Neuronal stem cell (in vitro differentiated cells): ENCODE data around the gene PIEZO2.
A peak's percentile ranks its signal among the peaks of the same experiment; 100 is the strongest.

Experiments
- DNase-seq: peaks from one replicate; pipeline ENCODE4 v3.0.0-alpha.2; 2013; ENCODE audit warnings: low spot score
- H2AFZ ChIP-seq: one replicate; pipeline ENCODE4 v1.6.1; 2013; ENCODE audit warnings: mild to moderate bottlenecking, low read length, inconsistent platforms
- H2AK5ac ChIP-seq: 2 replicates; pipeline ENCODE4 v1.6.1; 2013; ENCODE audit warnings: low read depth, mild to moderate bottlenecking, inconsistent platforms, low read length, moderate library complexity, mixed read lengths
- H2BK120ac ChIP-seq: 2 replicates; pipeline ENCODE4 v1.6.1; 2013; ENCODE audit warnings: low read depth, mild to moderate bottlenecking, inconsistent platforms, low read length, moderate library complexity, mixed read lengths
- H2BK12ac ChIP-seq: one replicate; pipeline ENCODE4 v1.6.1; 2013; ENCODE audit warnings: low read length, inconsistent platforms
- H2BK15ac ChIP-seq: 2 replicates; pipeline ENCODE4 v1.6.1; 2013; ENCODE audit warnings: mild to moderate bottlenecking, low read length, inconsistent platforms, mixed read lengths
- H2BK5ac ChIP-seq: one replicate; pipeline ENCODE4 v1.6.1; 2013; ENCODE audit warnings: inconsistent platforms, mild to moderate bottlenecking, low read length, moderate library complexity
- H3K14ac ChIP-seq: one replicate; pipeline ENCODE4 v1.6.1; 2013; ENCODE audit warnings: low read length, inconsistent platforms
- H3K18ac ChIP-seq: 2 replicates; pipeline ENCODE4 v1.6.1; 2013; ENCODE audit warnings: low read length, inconsistent platforms
- H3K23ac ChIP-seq: 2 replicates; pipeline ENCODE4 v1.6.1; 2013; ENCODE audit warnings: low read depth, mild to moderate bottlenecking, mixed read lengths, low read length, inconsistent platforms; ENCODE audit not compliant: poor library complexity
- H3K27ac ChIP-seq: replicated peaks from 3 replicates; pipeline ENCODE4 v1.5.1; 2013; ENCODE audit warnings: low read length, inconsistent platforms
- H3K27me3 ChIP-seq, 3 experiments: 2 replicates each; pipeline ENCODE4 v1.6.1; 2013; ENCODE audit warnings: low read length in 3 of 3, mild to moderate bottlenecking in 2 of 3, inconsistent platforms in 1 of 3, low read depth in 1 of 3, mixed read lengths in 1 of 3, moderate library complexity in 1 of 3; ENCODE audit not compliant: control insufficient read depth in 3 of 3, insufficient read depth in 3 of 3
- H3K36me3 ChIP-seq, 2 donors: replicated peaks in 1 of 2; 2 replicates each; pipeline ENCODE4 v1.6.1; 2013; ENCODE audit warnings: low read length in 2 of 2; ENCODE audit not compliant: control insufficient read depth in 2 of 2, insufficient read depth in 2 of 2
- H3K4ac ChIP-seq: 2 replicates; pipeline ENCODE4 v1.6.1; 2013; ENCODE audit warnings: inconsistent platforms, mild to moderate bottlenecking, low read length, moderate library complexity
- H3K4me1 ChIP-seq, 2 donors: 1 replicate in 1 of 2; 2 replicates in 1 of 2; pipeline ENCODE4 v1.6.1; 2013; ENCODE audit warnings: low read length in 2 of 2, low read depth in 1 of 2; ENCODE audit not compliant: control insufficient read depth in 2 of 2, insufficient read depth in 1 of 2
- H3K4me2 ChIP-seq: one replicate; pipeline ENCODE4 v1.6.1; 2013; ENCODE audit warnings: mild to moderate bottlenecking, low read length, inconsistent platforms; ENCODE audit not compliant: insufficient read depth, poor library complexity, severe bottlenecking
- H3K4me3 ChIP-seq, 2 donors: 2 replicates each; pipeline ENCODE4 v1.5.1; 2013; ENCODE audit warnings: low read length in 2 of 2, mild to moderate bottlenecking in 2 of 2, inconsistent platforms in 1 of 2, moderate library complexity in 1 of 2
- H3K79me1 ChIP-seq: one replicate; pipeline ENCODE4 v1.6.1; 2013; ENCODE audit warnings: low read depth, mild to moderate bottlenecking, inconsistent platforms, low read length, moderate library complexity
- H3K9ac ChIP-seq: one replicate; pipeline ENCODE4 v1.6.1; 2013; ENCODE audit warnings: mild to moderate bottlenecking, low read depth, low read length, inconsistent platforms; ENCODE audit not compliant: poor library complexity
- H3K9me3 ChIP-seq, 2 donors: replicated peaks in 1 of 2; 2 replicates each; pipeline versions ENCODE3 to v1.6.1; 2013; ENCODE audit warnings: low read length in 2 of 2, mild to moderate bottlenecking in 2 of 2, inconsistent platforms in 1 of 2, low read depth in 1 of 2, mixed read lengths in 1 of 2, moderate library complexity in 1 of 2; ENCODE audit not compliant: control insufficient read depth in 2 of 2, insufficient read depth in 1 of 2
- H4K8ac ChIP-seq: one replicate; pipeline ENCODE4 v1.6.1; 2013; ENCODE audit warnings: low read depth, mild to moderate bottlenecking, inconsistent platforms, low read length, moderate library complexity
- H4K91ac ChIP-seq: one replicate; pipeline ENCODE4 v1.6.1; 2013; ENCODE audit warnings: low read length, low read depth, mild to moderate bottlenecking, inconsistent platforms; ENCODE audit not compliant: poor library complexity
- WGBS, 2 donors: extraction: QIAGEN DNeasy Blood & Tissue Kit; methylation state at CpG; one replicate each; pipeline ENCODE4 v1.1.7; 2013; ENCODE audit warnings: missing lambda C conversion rate in 2 of 2, mixed read lengths in 1 of 2; ENCODE audit not compliant: insufficient read length in 2 of 2, insufficient replicate concordance in 1 of 2; ENCODE audit errors: extremely low coverage in 2 of 2; 5-methylcytosine and 5-hydroxymethylcytosine counted together

PIEZO2 gene

GRCh38 chr18:10690035-10690329 lies 459.4 kb downstream of the PIEZO2 start:
- H3K27me3 ChIP-seq = no peaks in the 10 kb centered on the region
- no peak overlapping the region for H3K18ac ChIP-seq
- no peak overlapping the region for H3K23ac ChIP-seq
- H3K36me3 ChIP-seq = no peaks in the 10 kb centered on the region
- no peak overlapping the region for H2BK15ac ChIP-seq
- H3K4ac ChIP-seq = no peak overlapping the region
- H3K9me3 ChIP-seq = peaks cover 0 to 2% of the 10 kb centered on the region in 2 donors
- no peak overlapping the region for H3K4me3 ChIP-seq
- no peak overlapping the region for H2AFZ ChIP-seq
- H3K27ac ChIP-seq = no peak overlapping the region
- no peak overlapping the region for H2BK12ac ChIP-seq
- no peak overlapping the region for H3K14ac ChIP-seq
- H2AK5ac ChIP-seq = no peak overlapping the region
- no peak overlapping the region for H3K4me2 ChIP-seq
- no peaks in the 10 kb centered on the region for H3K79me1 ChIP-seq
- no peak overlapping the region for H3K9ac ChIP-seq
- H4K8ac ChIP-seq = peak overlapping the region; percentile 52
- H4K91ac ChIP-seq = no peak overlapping the region
- WGBS, 2 donors = no CpG with 5 or more reads among the region's 4 CpGs
- no peak overlapping the region for H2BK5ac ChIP-seq
- DNase-seq = no peak
- no peak overlapping the region for H2BK120ac ChIP-seq
- H3K4me1 ChIP-seq = peaks cover 0 to 5% of the 10 kb centered on the region in 2 donors

DNA sequence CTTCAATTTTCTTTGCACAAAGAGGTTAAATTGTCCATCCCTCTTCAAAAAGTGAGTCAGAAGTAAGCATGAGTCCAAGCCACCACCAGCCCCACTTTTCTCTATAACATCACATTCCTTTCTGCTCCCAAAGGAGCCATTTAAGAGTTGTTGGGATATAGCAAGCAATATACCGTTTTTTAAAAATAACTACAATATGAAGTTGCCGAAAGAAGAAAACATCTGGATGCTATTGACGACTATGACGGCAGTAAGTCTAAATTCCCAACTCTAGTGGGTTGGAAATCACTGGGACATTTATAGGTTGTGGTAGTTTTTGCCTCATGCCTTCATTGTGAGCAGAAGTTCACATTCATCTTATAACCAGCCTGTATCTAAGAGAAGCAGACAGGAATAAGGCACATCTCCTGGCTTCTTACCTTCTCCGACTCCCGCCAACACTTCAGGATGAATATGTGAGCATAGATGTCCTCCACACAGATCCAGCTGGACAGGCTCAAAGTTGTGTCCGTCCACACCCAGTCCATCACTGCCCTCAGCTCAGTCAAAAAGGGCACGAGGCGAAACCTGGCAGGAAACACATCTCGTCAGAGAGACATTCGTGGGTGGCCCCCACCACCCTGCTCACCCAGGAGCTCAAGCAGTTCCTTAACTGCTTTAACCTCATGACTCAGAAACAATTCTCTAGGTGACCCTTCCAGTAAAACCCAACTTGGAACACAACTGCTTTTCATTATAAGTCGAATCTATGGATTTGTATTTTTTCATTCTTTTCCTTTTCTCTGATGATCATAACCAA lies 459.9 kb downstream of the PIEZO2 start:
- Histone ChIP-seq H4K91ac (no peak overlapping the region), H2BK12ac (no peak overlapping the region), H3K79me1 (no peaks in the 10 kb centered on the region), H3K4ac (no peak overlapping the region), H2BK5ac (no peak overlapping the region), H2BK120ac (no peak overlapping the region), H3K27ac (no peak overlapping the region), H3K4me3 (no peak overlapping the region), H3K36me3 (no peaks in the 10 kb centered on the region), H3K4me2 (no peak overlapping the region), H3K14ac (no peak overlapping the region), H4K8ac (no peak overlapping the region), H3K27me3 (no peaks in the 10 kb centered on the region), H3K4me1 (peaks cover 0 to 5% of the 10 kb centered on the region in 2 donors), H3K18ac (no peak overlapping the region), H3K9me3 (peaks cover 0 to 2% of the 10 kb centered on the region in 2 donors), H2AFZ (no peak overlapping the region), H3K9ac (no peak overlapping the region), H2BK15ac (no peak overlapping the region), H3K23ac (no peak overlapping the region), H2AK5ac (no peak overlapping the region)
- DNase-seq = no peak
- WGBS, 2 donors = no CpG with 5 or more reads among the region's 12 CpGs

DNA sequence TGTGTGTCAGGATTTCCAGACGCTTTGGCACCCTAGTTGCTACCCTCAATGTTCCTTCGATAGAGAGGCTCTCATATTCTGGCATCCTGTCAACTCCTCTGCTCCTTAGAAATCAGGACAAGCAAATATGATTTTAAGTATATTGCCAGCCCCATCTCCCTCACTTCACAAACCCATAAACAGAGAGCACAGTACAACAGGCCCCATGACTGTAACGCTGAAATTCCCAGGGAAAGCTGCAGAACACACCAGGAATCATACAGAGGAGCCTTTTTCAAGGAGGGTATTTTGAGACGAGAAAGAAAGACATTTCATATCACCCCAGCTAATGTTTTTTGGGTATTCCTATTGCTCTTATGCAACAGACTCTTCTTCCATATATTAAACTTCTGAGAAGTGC lies 460.6 kb downstream of the PIEZO2 start:
- Histone ChIP-seq H3K27me3 (no peaks in the 10 kb centered on the region), H2AK5ac (no peak overlapping the region), H2BK12ac (no peak overlapping the region), H4K8ac (no peak overlapping the region), H3K9me3 (peaks cover 0 to 2% of the 10 kb centered on the region in 2 donors), H3K23ac (no peak overlapping the region), H3K18ac (no peak overlapping the region), H4K91ac (no peak overlapping the region), H2BK15ac (no peak overlapping the region), H3K9ac (no peak overlapping the region), H2BK5ac (no peak overlapping the region), H3K4me1 (peaks cover 0 to 5% of the 10 kb centered on the region in 2 donors), H3K14ac (no peak overlapping the region), H3K4ac (no peak overlapping the region), H3K36me3 (no peaks in the 10 kb centered on the region), H3K4me3 (no peak overlapping the region), H2AFZ (no peak overlapping the region), H3K79me1 (no peaks in the 10 kb centered on the region), H3K4me2 (no peak overlapping the region), H2BK120ac (no peak overlapping the region), H3K27ac (no peak overlapping the region)
- DNase-seq = no peak
- WGBS, 2 donors = no CpG with 5 or more reads among the region's 4 CpGs

DNA sequence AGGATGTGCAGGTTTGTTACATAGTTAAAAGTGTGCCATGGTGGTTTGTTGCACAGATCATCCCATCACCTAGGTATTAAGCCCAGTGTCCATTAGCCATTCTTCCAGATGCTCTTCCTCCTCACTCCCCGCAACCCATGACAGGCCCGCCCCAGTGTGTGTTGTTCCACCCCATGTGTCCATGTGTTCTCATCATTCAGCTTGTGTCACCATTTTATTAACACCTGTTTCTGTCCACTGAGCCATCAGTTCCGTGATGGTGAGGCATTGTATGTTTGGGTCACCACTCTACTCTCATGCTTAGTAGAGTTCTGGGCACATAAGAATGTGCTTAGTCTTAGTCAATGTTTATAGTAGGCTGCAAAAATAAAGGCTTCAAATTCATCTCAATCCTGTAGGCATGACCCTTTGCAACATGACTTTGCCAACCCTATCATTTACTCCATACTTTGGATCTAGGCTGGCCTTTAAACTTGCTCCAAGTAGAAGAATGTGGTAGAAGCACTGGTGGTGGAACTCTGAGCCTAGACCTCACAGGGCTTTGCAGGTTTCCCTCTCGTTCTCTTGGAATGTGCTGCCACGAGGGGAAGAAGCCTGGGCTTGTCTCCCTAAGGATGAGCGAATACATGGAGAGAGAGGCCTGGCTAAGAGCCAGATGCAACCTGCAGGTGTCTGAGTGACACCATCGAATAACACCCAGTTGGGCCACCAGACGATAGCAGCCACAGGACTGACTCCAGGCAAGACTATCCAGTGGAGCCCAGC lies 462.0 kb downstream of the PIEZO2 start:
- peaks cover 0 to 2% of the 10 kb centered on the region in 2 donors for H3K9me3 ChIP-seq
- H3K14ac ChIP-seq = no peak overlapping the region
- no peak overlapping the region for H2BK15ac ChIP-seq
- no peak overlapping the region for H3K4me3 ChIP-seq
- H2AFZ ChIP-seq = no peak overlapping the region
- H2AK5ac ChIP-seq = no peak overlapping the region
- no peak overlapping the region for H3K27ac ChIP-seq
- H2BK120ac ChIP-seq = no peak overlapping the region
- H3K36me3 ChIP-seq = no peaks in the 10 kb centered on the region
- H3K79me1 ChIP-seq = no peaks in the 10 kb centered on the region
- H3K9ac ChIP-seq = no peak overlapping the region
- no peak overlapping the region for H4K91ac ChIP-seq
- no peak overlapping the region for H3K18ac ChIP-seq
- H2BK12ac ChIP-seq = no peak overlapping the region
- H3K4me1 ChIP-seq = no peaks in the 10 kb centered on the region
- no peak overlapping the region for H4K8ac ChIP-seq
- WGBS, 2 donors = no CpG with 5 or more reads among the region's 8 CpGs
- DNase-seq = no peak
- H3K27me3 ChIP-seq = no peaks in the 10 kb centered on the region
- no peak overlapping the region for H3K23ac ChIP-seq
- no peak overlapping the region for H3K4me2 ChIP-seq
- no peak overlapping the region for H2BK5ac ChIP-seq
- no peak overlapping the region for H3K4ac ChIP-seq
